DND-41 (cell line): Measurements from ENCODE around the gene PRRX2.

Source experiments
- ATAC-seq: fragments of 200-7000 bp; cut with Tn5 transposase; 3 replicates; pipeline ENCODE4 v1.9.1; 2021; ENCODE audit warnings: low read depth; ENCODE audit not compliant: insufficient read depth
- DNase-seq: peaks from one replicate; pipeline ENCODE4 v3.0.0-alpha.2; 2020
- H2AFZ ChIP-seq: 2 replicates; pipeline ENCODE4 v1.6.0; 2012; ENCODE audit warnings: low read depth, low read length
- H3K27ac ChIP-seq: 2 replicates; pipeline ENCODE4 v1.5.1; 2012; ENCODE audit warnings: low read length, inconsistent platforms
- H3K27me3 ChIP-seq: fragments of 200-600 bp; sonication (generic); 2 replicates; pipeline ENCODE4 v1.6.0; 2012; ENCODE audit warnings: low read length, mild to moderate bottlenecking, inconsistent platforms; ENCODE audit not compliant: insufficient read depth, poor library complexity
- H3K36me3 ChIP-seq: 2 replicates; pipeline ENCODE4 v1.5.1; 2012; ENCODE audit warnings: low read length, inconsistent platforms; ENCODE audit not compliant: insufficient read depth
- H3K4me1 ChIP-seq: 2 replicates; pipeline ENCODE4 v1.5.1; 2012; ENCODE audit warnings: mild to moderate bottlenecking, low read length; ENCODE audit not compliant: insufficient read depth
- H3K4me2 ChIP-seq: 2 replicates; pipeline ENCODE4 v1.6.0; 2012; ENCODE audit warnings: mild to moderate bottlenecking, moderate library complexity, low read length, inconsistent platforms; ENCODE audit not compliant: insufficient read depth
- H3K4me3 ChIP-seq, 2 experiments: fragments of 200-600 bp in 1 of 2; shearing (Covaris generic) in 1 of 2; 2 replicates each; pipeline ENCODE4 v1.5.1; 2012 to 2016; ENCODE audit warnings: inconsistent platforms in 2 of 2, low read length in 2 of 2, mild to moderate bottlenecking in 2 of 2, low read depth in 1 of 2, moderate library complexity in 1 of 2
- H3K79me2 ChIP-seq: 2 replicates; pipeline ENCODE4 v1.6.0; 2012; ENCODE audit warnings: low read length, inconsistent platforms; ENCODE audit not compliant: insufficient read depth
- H3K9ac ChIP-seq: 2 replicates; pipeline ENCODE4 v1.6.0; 2012; ENCODE audit warnings: low read depth, mild to moderate bottlenecking, inconsistent platforms, low read length, moderate library complexity
- H3K9me3 ChIP-seq: 2 replicates; pipeline ENCODE4 v1.5.1; 2012; ENCODE audit warnings: low read length, moderate library complexity, mild to moderate bottlenecking, inconsistent platforms; ENCODE audit not compliant: insufficient read depth, severe bottlenecking
- H4K20me1 ChIP-seq: 2 replicates; pipeline ENCODE4 v1.6.0; 2012; ENCODE audit warnings: low read length; ENCODE audit not compliant: insufficient read depth
- EZH2 ChIP-seq: IDR thresholded peaks from 3 replicates; pipeline ENCODE4 v1.6.1; 2012; ENCODE audit warnings: borderline replicate concordance, low read depth, mild to moderate bottlenecking, moderate library complexity, low read length, inconsistent platforms; ENCODE audit not compliant: severe bottlenecking
- TF ChIP-seq, protein P1 (sequence below): IDR thresholded peaks from 2 replicates; pipeline ENCODE4 v1.5.1; 2012; ENCODE audit warnings: borderline replicate concordance, low read length, moderate library complexity, mild to moderate bottlenecking; ENCODE audit not compliant: poor library complexity, severe bottlenecking; ENCODE audit errors: extremely low read depth

PRRX2 gene

DNA sequence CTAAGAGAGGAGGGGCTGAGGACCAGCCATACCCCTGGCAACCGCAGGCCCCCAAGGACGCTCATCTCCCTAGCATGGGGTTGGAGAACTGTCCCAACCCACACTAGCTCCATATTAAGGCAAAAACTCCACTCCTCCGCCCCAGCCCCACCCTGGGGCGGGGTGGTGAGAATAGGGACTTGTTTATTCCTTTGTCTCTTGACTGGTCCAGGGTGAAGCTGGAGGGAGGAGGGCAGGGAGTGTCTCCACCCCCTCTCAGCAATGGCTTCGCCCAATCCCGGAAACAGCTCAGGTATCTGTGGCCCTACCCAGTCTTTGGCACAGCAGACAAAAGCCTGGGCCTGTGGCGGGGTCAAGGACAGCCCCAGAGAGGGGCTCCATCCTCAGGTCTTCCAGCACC is 16.9 kb downstream of the PRRX2 start:
- H3K9ac ChIP-seq: no peak overlapping the region
- TF ChIP-seq, protein P1, sequence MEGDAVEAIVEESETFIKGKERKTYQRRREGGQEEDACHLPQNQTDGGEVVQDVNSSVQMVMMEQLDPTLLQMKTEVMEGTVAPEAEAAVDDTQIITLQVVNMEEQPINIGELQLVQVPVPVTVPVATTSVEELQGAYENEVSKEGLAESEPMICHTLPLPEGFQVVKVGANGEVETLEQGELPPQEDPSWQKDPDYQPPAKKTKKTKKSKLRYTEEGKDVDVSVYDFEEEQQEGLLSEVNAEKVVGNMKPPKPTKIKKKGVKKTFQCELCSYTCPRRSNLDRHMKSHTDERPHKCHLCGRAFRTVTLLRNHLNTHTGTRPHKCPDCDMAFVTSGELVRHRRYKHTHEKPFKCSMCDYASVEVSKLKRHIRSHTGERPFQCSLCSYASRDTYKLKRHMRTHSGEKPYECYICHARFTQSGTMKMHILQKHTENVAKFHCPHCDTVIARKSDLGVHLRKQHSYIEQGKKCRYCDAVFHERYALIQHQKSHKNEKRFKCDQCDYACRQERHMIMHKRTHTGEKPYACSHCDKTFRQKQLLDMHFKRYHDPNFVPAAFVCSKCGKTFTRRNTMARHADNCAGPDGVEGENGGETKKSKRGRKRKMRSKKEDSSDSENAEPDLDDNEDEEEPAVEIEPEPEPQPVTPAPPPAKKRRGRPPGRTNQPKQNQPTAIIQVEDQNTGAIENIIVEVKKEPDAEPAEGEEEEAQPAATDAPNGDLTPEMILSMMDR: no peak
- TF ChIP-seq EZH2: no peak

DNA sequence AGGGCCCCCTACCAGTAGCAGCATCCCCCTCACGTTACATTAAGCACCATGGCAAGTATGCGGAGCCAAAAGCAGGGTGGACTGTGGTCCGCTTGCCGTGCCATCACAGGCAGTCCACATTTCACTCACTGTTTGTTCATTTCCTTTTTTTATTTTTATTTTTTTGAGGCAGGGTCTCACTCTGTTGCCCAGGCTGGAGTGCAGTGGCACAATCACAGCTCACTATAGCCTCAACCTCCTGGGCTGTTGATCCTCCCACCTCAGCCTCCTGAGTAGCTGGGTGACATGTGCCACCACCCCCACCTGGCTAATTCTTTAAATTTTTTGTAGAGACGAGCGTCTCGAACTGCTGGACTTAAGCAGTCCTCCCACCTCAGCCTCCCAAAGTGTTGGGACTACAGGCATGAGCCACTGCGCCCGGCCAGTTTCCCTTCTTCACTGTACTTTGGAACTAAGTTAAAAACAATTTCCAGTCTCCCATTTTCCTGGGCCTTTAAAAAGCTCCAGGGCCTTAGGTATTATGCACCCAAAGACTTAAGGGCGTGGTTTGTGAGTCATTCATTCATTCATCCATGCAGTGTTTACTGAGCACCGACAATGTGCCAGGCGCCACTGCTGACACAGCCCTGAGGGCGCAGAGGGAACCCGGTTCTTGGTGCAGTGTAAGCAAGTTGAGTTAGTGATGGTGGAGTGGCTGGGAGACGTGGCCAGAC is 19.9 kb downstream of the PRRX2 start:
- H4K20me1 ChIP-seq: no peaks in the 10 kb centered on the region
- TF ChIP-seq, protein P1: no peak
- TF ChIP-seq EZH2: no peak
- no peak overlapping the region for H3K4me3 ChIP-seq
- no peaks in the 10 kb centered on the region for H3K36me3 ChIP-seq
- H3K4me2 ChIP-seq: no peak overlapping the region
- H3K9ac ChIP-seq: no peak overlapping the region
- H3K79me2 ChIP-seq: no peaks in the 10 kb centered on the region
- ATAC-seq: no peak
- H3K27ac ChIP-seq: no peak overlapping the region
- H3K4me1 ChIP-seq: no peaks in the 10 kb centered on the region
- H3K27me3 ChIP-seq: no peaks in the 10 kb centered on the region
- no peak overlapping the region for H2AFZ ChIP-seq
- no peaks in the 10 kb centered on the region for H3K9me3 ChIP-seq
- no peak for DNase-seq

More for the DNA sequence above, 16.9 kb downstream of the PRRX2 start:
- no peaks in the 10 kb centered on the region for H4K20me1 ChIP-seq
- H3K79me2 ChIP-seq: no peaks in the 10 kb centered on the region
- no peak overlapping the region for H3K4me3 ChIP-seq
- no peak overlapping the region for H3K27ac ChIP-seq
- ATAC-seq (no peak), DNase-seq (no peak)
- H3K9me3 ChIP-seq: no peaks in the 10 kb centered on the region
- no peaks in the 10 kb centered on the region for H3K4me1 ChIP-seq
- H3K36me3 ChIP-seq: no peaks in the 10 kb centered on the region
- no peak overlapping the region for H2AFZ ChIP-seq
- peaks cover 3% of the 10 kb centered on the region for H3K27me3 ChIP-seq
- H3K4me2 ChIP-seq: no peak overlapping the region

DNA sequence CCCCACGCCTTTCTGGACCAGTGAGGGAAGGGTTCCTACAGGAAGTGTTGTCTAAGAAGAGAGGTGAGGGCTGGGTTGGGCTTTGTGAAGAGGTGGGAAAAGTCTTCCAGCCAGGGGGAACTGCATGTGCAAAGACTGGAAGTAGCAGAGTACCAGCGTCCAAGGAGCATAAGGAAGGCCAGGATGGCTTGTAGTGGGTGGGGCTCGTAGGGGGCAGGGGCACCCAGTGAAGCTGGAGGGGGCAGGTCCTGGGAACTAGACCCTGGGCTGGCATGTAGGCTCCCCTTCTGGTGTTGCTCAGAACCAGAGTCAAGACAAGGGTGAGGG is 20.4 kb downstream of the PRRX2 start:
- H4K20me1 ChIP-seq: no peaks in the 10 kb centered on the region
- H3K27ac ChIP-seq: no peak overlapping the region
- no peaks in the 10 kb centered on the region for H3K4me1 ChIP-seq
- DNase-seq: no peak
- no peaks in the 10 kb centered on the region for H3K36me3 ChIP-seq
- no peaks in the 10 kb centered on the region for H3K9me3 ChIP-seq
- TF ChIP-seq EZH2: no peak
- TF ChIP-seq, protein P1: no peak
- no peak overlapping the region for H3K4me2 ChIP-seq
- ATAC-seq: no peak
- no peak overlapping the region for H2AFZ ChIP-seq
- H3K4me3 ChIP-seq: no peak overlapping the region
- H3K79me2 ChIP-seq: no peaks in the 10 kb centered on the region
- no peaks in the 10 kb centered on the region for H3K27me3 ChIP-seq
- no peak overlapping the region for H3K9ac ChIP-seq
